ENCODE results near the gene BTBD1.
A peak's percentile ranks its signal among the peaks of the same experiment; 100 is the strongest.

Gene BTBD1

GRCh38 chr15:82985688-82986441, 81.2 kb downstream of the BTBD1 start, which contains the start of gene RAMAC:
RAMAC (plus strand) TSS chr15:82986210; CDS start chr15:82989019, 2,809 bp downstream.
- peak; percentile 91 for DNase-seq (ENCODE audit: low spot score)
- TF ChIP-seq CTCF (IDR thresholded peaks at IDR 0.05; ENCODE audit: borderline replicate concordance, control extremely low read depth, extremely low read depth, insufficient read depth, missing control alignments): no peak
- in situ Hi-C loops (cut with MboI; ENCODE audit: low sequenced_read_pairs, unreplicated experiment): no loop called here

GRCh38 chr15:82980981-82981380, 86.1 kb downstream of the BTBD1 start:
- in situ Hi-C loops (cut with MboI; ENCODE audit: low sequenced_read_pairs, unreplicated experiment): no loop called here
- no peak for DNase-seq (ENCODE audit: low spot score)
- TF ChIP-seq CTCF (IDR thresholded peaks at IDR 0.05; ENCODE audit: borderline replicate concordance, control extremely low read depth, extremely low read depth, insufficient read depth, missing control alignments): no peak

- TF ChIP-seq CTCF (IDR thresholded peaks at IDR 0.05; ENCODE audit: borderline replicate concordance, control extremely low read depth, extremely low read depth, insufficient read depth, missing control alignments): no peak
- in situ Hi-C loops (cut with MboI; ENCODE audit: low sequenced_read_pairs, unreplicated experiment): no loop called here
- no peak for DNase-seq (ENCODE audit: low spot score)
Observed at GRCh38 chr15:82979726-82980125, 87.3 kb downstream of the BTBD1 start.

- DNase-seq (ENCODE audit: low spot score): no peak
- in situ Hi-C loops (cut with MboI; ENCODE audit: low sequenced_read_pairs, unreplicated experiment): no loop called here
- no peak for TF ChIP-seq CTCF (IDR thresholded peaks at IDR 0.05; ENCODE audit: borderline replicate concordance, control extremely low read depth, extremely low read depth, insufficient read depth, missing control alignments)
Observed at GRCh38 chr15:82978438-82978837, 88.6 kb downstream of the BTBD1 start.

GRCh38 chr15:82977076-82977475, 90.0 kb downstream of the BTBD1 start:
- DNase-seq (ENCODE audit: low spot score): no peak
- in situ Hi-C loops (cut with MboI; ENCODE audit: low sequenced_read_pairs, unreplicated experiment): no loop called here
- no peak for TF ChIP-seq CTCF (IDR thresholded peaks at IDR 0.05; ENCODE audit: borderline replicate concordance, control extremely low read depth, extremely low read depth, insufficient read depth, missing control alignments)

- TF ChIP-seq CTCF (IDR thresholded peaks at IDR 0.05; ENCODE audit: borderline replicate concordance, control extremely low read depth, extremely low read depth, insufficient read depth, missing control alignments): no peak
- no peak for DNase-seq (ENCODE audit: low spot score)
- in situ Hi-C loops (cut with MboI; ENCODE audit: low sequenced_read_pairs, unreplicated experiment): no loop called here
Observed at GRCh38 chr15:82972990-82973389, 94.1 kb downstream of the BTBD1 start.

Measured in GM13976 (cell line).